GM19099 (cell line): ENCODE data around the gene GNAT3.

Experiments
- POLR2A ChIP-seq: IDR thresholded peaks from 3 replicates; pipeline ENCODE4 v1.6.1; 2011; ENCODE audit warnings: low read depth; ENCODE audit not compliant: insufficient read length; ENCODE audit errors: extremely low read depth

Gene GNAT3

GRCh38 chr7:80428161-80429054 is 83.5 kb downstream of the GNAT3 start:
- no peak for TF ChIP-seq POLR2A

- no peak for TF ChIP-seq POLR2A
These were observed 84.6 kb downstream of the GNAT3 start for GRCh38 chr7:80427218-80427617.

GRCh38 chr7:80420876-80421275 is 91.0 kb downstream of the GNAT3 start:
- TF ChIP-seq POLR2A = no peak

- no peak for TF ChIP-seq POLR2A
These were observed 94.6 kb downstream of the GNAT3 start for GRCh38 chr7:80417211-80417793.

GRCh38 chr7:80415522-80415921 is 96.3 kb downstream of the GNAT3 start:
- no peak for TF ChIP-seq POLR2A

GRCh38 chr7:80415114-80415513 is 96.8 kb downstream of the GNAT3 start:
- no peak for TF ChIP-seq POLR2A

GRCh38 chr7:80414331-80414730 is 97.5 kb downstream of the GNAT3 start:
- TF ChIP-seq POLR2A = no peak

- no peak for TF ChIP-seq POLR2A
These were observed 98.4 kb downstream of the GNAT3 start for GRCh38 chr7:80413383-80413945.

GRCh38 chr7:80412842-80413241 is 99.0 kb downstream of the GNAT3 start:
- TF ChIP-seq POLR2A = no peak

- TF ChIP-seq POLR2A = no peak
These were observed 100.2 kb downstream of the GNAT3 start for GRCh38 chr7:80411621-80412020.

- no peak for TF ChIP-seq POLR2A
These were observed 101.8 kb downstream of the GNAT3 start for GRCh38 chr7:80410081-80410480.
